NCI-H146 (cell line): ENCODE results near the gene OSBPL3.
"Not testable (repeated sequence)": the region's sequence is repeated elsewhere in the genome, so short reads cannot be mapped to it uniquely, and the experiment has no call there.

Experiments used
- DNase-seq: peaks from one replicate; lab custom pipeline; 2025; lab: John Stamatoyannopoulos, UW

Gene OSBPL3

DNA sequence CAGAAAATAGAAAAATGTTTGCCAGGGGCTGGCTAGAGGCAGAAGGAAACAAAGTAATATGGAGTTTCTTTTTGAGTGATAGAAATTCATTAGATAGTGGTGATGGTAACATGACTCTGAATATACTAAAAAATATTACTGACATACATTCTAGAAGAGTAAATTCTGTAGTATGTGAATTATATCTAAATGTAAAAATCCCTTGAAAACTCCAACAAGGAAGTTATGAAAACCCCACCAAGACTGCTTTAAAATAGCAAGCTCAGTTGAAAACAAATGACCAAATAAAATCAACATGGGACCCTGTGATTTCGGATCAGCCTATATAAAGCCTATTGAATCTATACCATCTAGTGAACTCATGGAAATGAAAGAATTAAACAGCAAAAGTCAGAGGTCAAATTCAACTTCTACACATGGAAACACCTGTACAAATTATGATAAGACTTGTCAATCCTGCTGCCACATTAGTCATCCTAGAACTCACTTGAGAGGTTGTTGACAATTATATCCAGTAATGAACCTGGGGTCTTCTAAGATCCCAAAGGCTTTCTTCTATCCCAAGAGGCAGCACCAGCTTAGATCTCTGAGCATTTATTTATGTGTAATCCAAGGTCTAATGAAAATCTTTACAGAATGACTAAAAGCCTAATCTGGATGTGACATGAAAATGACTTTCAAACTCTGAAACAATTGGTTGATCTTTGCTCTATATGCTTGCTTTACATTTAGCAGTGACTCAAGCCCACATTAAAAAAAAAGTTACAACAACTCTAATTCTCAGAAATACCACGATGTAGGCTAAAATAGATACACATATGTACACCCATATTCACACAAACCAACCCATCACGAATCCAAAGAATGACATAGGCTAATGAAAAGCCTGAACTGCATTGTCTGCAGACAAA, 59.3 kb downstream of the OSBPL3 start:
- DNase-seq, result no peak

DNA sequence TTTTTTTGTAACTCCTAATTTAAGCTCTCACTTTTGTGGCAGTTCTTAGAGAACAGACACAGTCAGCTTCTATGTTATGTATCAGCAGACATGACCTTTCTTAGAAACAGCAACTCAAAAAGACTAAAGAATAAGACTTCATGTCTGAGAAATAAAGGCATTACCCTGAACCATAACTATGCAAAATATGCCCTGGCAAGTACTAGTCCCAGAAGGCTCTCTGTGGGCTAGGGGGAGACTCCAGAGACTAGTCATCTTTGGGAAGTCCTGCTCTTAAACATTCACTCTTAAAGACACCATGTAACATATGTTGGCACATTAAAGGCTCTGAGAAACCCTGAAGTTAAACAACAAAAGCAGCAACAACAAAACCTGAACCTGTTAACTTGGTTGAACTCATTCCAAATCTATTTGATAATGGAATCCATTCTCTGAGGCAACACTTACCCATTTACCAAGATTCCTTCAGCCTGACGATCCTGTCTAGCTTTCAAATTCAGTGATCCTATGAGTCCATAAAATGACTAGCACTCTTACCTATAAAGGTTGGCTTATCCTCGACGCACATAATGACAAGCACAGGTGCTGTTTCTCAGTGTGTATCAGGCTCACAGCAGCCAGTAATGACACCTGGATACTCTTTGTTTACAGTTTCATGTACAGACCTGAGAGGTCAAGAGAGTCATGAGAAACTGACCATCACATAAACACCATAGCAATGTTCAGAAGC, 62.3 kb downstream of the OSBPL3 start:
- DNase-seq, result peak; percentile 55

DNA sequence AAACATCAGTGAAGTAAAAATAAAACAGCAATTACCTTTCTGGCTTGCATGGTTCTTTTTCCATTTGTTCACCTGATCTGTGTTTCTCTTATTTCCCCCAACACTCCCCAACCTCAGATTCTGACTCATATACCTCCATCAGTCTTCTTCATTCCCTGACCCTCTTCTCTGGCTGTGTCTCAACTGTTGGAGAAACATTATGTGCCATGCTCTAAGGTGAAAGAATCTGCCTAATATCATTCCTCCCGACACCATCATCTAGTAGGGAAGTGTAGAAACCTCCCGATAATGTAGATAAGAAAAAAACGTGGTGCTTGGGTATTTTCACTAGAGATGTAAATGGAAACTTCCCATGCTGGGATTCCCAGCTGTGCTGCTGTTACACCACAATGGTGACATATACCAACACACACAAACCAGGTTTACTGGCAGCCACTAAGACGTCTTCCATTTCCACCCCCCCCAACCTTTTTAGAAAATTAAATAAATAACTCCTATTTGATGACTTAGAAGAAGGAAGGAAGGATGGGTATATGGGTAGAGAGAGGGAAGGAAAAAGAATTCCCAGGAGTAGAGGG, 63.4 kb downstream of the OSBPL3 start:
- DNase-seq, result no peak

DNA sequence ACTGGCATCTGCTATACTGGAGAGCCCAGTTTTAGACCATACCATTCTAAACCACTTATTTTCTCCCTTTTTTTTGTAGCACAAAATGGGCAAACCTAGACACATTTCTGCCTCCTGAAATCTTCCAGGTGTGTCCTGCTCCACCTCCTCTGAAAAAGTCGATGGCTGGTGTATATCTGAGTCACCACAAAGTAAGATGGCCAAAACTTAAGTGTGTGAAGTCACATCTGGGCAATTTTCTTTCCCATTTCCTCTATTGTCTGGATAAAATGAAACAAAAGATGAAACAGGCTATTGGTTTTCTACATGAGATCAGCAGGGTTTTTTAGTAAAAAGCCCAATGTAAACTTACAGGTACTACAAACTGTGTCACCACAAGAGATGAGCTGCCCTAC, 65.5 kb downstream of the OSBPL3 start:
- no peak for DNase-seq

DNA sequence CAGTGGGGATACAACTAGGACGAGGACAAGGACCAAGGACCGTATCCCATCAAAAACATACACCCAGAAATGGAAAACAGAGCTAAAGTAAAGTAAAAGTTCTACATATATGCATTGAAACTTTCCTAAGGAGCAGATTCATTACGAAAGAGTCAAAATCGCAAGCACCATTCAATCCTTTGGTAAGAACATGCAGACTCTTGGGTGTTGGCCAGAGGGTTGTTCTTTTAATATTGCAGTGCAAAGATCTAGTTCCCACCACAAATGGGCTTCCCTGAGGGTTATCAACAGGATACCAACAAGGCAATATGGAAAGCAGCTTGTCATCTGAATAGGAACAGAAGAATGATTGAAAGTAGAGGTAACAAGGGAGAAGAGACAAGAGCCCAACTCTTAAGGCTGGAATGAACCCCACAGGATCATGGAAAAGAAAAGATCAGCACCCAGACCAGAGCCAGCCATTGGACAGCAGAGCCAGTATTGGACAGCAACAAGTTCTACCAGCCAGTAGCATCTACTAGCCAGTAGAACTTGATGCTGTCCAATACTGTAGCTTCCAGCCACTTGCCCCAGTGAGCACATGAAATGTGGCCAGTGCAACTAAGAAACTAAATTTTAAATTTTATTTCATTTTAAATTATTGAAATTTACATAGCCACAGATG, 66.0 kb downstream of the OSBPL3 start:
- no peak for DNase-seq

DNA sequence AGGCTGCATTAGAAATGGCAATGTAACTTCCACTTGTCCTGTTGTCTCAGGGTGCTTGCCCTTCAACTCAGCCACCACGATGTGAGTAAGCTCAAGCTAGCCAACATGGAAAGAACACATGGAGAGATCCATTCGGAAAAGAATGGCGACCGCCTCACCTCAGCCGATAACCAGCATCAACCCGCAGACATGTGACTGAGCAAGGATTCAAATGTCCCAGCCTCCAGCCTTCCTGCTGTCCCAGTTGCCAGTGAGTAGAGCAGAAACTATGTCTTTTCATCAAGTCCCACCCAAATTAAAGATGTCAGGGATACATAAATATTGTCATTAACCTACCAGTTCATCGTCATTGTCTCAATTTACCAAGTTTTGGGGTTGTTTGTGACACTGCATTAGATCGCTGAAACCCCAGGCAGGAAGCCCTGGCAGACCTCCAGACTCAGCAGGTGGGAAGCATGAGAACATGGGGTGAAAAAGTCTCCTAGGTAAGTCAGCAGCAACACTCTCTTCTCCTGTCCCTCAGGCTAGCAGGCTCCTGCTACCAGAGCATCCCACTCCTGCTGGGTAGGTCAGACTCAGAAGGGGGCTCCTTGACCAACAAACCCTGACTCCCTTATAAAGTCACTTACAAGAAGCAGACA, 67.0 kb downstream of the OSBPL3 start:
- DNase-seq, result peak; percentile 23

DNA sequence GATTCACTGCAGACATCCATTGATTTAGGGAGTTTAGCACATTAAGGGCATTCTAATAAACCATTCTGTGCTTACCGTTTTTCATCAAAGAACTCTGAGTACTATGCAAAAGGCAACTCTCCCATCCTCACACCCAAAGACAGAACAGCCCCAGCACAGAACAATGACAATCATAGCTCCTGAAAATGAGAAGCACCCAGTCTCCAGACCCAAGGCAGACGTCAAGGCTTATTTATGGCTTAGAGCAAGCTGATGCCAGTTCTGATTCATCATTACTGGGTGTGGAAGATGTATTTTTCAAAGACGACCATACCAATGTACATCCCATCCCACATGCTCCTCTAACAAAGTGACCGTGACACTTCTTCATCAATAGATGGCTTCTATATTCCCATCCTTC, 67.6 kb downstream of the OSBPL3 start:
- no peak for DNase-seq

DNA sequence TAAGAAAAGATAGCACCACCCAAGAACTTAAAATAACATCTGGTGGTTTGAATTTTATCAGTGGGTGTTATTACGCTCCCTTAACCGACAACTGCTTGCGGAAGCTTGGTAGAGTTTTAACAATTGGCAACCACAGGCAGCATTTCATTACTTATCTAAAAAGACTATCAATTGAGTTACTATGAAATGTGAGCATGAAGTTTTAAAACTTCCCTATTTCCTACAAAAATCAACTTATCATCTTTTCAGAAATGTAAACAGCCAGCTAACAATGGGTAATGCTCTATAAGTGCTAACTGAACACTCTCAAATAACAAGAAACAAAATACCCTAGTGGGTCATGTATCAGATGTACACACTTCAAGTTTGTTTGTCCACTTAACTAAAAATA, 68.8 kb downstream of the OSBPL3 start:
- DNase-seq, result no peak

DNA sequence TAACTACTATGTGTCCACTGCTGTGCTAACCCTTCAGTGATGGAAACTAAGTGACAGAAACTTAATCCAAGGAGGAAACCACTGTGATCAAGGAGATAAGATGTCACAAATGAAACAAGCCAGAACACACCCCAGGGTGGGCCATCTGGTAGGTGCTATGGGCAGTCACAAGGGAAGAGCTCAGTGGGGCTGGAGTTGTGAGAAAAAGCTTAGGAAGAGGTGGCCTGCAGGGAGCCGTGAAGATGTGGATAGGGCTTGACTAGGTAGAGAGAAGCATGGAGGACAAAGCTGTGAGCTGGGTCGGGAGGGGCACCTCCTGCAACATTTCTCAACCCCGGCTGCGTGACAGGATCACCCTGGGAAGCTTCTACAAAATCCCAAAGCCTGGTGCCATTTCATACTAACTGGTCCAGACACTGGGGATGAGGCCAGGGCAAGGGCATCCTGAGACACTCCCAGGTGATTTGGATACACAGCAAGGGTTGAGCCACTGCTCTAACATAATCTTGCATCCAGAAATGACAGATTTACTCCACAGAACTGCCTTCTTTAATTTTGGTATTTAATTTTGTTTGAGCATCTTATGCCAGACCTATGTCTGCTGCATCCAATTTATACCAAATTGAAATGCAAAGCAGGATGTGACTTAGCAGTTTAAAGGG, 69.3 kb downstream of the OSBPL3 start:
- DNase-seq, result no peak

DNA sequence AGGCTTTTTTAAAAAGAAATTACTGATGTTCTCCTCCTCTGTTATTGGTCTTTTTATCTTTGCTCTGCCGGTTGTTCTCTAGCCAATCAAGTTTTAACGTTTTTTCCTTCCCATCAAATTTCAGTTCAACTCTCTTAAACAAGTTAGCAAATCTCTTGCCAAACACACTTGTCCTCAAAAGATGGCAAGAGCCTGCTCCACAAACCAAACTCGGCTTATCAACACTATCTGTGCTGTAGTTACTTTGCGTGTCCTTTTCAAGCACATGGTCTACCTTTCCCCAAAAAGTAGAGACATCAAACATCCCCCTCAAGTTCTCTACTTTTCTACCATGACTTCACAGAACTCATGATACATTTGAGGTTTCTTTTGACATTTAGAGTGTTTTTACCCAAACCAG, 71.3 kb downstream of the OSBPL3 start:
- no peak for DNase-seq

DNA sequence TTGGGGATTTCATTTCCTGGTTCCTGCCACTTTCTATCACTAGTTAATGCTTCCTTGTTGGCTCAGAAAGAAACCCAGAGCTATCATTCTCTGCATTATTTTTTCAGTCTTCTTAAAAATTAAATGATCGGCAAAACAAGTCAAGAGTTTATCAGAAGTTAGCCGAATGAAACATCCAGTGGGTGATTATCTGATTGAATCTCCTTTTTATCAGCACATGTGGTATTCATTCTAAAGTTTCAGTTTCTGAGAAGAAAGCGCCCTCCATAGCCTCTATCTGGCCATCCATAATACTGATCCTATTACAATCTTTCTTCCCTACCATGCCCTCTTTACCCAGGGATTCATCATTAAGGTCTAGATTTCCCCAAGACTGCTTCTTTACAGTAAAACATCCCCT, 71.8 kb downstream of the OSBPL3 start:
- DNase-seq, result no peak

DNA sequence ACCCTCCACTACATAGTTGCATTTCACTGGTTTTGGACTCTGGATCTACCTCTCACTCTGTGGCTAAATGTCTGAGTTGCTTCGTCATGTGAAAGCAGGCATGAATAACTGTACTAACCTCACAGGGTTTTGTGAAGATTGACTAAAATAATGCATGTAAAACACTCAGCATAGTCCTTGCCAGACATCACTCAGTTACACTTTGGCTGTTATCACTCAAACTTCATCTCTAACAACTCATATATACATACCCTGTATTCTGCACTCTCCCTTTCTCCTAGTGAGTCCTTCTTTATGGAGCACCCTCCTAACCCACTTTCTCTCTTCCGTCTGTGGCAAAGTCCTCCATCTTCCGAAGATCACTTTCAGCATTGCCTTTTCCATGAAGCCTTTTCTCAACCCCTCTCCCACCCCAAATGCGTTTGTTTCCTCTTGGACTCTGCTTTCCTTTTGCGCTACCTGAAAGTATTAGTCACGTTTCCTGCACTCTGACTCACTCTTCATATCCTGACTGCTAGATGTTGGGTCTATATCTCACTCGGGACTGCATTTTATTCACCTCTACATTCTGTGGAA, 72.6 kb downstream of the OSBPL3 start:
- no peak for DNase-seq

DNA sequence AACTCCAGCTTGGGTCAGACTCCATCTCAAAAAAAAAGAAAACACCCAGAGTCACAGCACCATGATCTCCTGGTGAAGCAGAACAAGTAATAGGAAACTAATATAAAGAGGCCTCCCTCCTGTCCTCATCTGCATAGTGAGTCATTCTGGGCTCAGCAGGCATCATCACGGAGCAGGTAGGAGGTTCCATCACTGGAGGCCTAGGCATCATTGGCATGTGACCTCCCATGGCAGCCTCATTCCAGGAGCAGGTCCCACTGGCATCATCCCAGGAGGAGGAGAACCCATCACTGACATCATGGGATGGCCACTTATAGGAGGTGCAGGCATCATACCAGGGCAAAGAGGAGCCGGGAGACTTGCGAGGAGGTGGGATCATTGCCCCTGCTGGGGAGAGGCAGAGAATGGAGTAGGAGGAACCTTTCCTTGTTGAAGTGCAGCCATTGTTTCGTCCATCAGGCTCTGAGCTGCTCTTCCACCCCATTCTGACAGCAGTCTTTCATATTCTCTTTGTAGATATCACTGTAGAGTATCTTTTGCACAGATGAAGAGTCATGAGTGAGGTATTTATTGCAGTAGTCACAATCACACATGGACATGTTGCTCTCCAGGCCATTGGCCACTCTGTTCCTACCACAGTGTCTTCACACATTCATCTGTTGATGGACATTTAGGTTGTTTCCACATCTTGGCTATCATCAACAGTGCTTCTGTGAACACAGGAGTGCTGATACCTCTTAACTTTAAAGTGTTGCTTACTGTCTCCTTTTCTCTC, 73.8 kb downstream of the OSBPL3 start:
- DNase-seq, result no peak

DNA sequence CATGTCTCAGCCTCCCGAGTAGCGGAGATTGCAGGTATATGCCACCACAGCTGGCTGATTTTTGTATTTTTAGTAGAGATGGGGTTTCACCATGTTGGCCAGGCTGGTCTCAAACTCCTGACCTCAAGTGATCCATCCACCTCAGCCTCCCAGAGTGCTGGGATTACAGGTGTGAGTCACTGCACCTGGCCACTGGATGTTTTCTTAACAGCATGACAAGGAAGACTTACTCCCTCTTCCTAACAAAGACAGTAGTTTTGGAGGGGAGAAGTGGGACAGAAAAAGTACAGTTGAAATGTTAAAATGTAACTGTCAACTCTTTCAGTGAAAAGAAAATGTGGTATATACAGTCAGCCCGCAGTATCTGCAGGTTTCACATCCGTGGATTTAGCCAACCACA, 76.0 kb downstream of the OSBPL3 start:
- DNase-seq, result not testable (repeated sequence)

DNA sequence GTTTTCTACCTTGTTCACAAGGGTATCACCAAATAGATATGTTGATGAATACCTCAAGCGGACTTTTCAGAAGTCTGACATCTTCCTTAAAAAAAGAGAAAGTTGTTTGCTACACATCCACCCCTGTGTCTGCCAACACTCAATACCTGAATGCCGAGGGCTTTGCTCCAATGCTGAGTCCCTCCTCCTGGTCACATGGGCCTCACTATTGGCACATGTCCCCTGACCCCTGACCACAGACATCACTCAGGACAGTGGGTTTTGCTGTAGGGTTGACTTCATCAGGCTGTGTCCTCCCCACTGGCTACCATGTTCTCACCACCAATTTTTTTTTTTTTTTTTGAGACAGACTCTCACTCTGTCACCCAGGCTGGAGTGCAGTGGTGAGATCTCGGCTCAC, 76.4 kb downstream of the OSBPL3 start:
- DNase-seq, result no peak

DNA sequence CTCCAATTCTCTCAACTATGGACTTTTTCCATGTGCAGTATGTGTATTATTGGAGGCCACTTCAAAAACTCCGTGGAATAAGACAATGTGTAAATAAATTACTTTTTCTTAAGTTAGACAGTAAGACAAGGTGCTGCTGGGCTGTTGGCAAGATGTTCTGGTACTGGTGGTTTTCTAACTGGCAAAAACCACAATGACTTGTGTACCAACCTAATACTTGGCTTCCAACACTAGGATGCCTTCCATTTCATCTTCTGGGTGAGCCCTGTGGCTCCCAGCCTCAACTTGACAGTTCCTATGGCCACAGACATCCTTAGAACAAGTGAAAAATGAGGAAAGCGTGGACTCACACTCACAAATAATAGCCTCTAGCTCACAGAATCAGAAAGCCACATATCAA, 77.0 kb downstream of the OSBPL3 start:
- DNase-seq, result no peak

DNA sequence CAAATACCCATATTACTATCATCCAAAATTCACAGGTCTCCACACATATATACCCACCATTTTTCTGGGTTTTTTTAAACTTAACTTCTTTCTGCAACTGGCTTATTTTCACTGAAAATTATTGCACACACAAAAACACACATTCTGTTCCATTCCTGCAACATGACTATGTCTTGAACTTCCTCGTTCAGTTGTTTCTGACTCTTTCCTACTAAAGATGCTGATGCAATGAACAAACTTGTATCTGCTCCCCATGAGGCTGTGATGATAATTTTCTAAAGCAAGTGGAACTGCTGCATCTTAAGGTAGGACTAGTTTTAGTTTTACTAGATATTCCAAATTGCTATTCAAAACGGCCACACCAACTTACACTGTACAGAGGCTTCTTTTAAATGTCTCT, 77.7 kb downstream of the OSBPL3 start:
- no peak for DNase-seq

DNA sequence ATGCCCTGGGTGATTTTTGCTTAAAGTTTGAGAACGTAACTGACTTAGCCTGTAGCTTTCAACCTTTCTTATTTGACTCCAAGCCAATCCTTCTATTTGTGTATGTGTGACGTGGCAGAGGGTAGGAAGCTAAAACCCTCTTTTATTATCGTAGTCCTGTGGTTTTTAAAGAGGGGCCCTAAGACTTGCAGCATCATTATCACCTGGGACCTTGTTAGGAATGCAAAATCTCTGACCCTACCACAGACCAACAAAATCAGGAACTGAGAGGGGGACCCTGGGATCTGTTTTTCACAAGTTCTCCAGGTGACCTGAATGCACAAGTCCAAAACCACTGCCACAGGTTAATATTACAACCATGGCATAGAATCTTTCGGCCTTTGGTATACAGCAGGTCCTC, 80.1 kb downstream of the OSBPL3 start:
- DNase-seq, result no peak

DNA sequence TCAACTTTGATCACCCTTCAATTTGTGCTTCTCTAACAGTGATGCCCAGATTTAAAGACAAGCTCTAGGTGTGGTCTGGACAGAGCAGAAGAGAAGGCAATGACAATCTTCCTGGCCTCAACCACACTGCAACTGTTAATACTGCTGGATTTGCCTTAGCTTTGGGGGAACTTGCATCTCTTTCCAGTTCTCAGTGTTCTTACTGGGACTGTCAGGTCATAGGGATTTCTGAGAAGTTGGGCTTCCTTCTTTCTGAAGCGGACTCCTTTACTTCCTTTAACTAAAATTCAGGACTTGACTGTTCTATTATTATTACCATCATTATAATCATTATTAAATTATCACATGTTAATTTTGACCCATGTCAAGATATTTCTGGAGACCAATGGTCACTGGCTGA, 80.8 kb downstream of the OSBPL3 start:
- DNase-seq, result no peak

DNA sequence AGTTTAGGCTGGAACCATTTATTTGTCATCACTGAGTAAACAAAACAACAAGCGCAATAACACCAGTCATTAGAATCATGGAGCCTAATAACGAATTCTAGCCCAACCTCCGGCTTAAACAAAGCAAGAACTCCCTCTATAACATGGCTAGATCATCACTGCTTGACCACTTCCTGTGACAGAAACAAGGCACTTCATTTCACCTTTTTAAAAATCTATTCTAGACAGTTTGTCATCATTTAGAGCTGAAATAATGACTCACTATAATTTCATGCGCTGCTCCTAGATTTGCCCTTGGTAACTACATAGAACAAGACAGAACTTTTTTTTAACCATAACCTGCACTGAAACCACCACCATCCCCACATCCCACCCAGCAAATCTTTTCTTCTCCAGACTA, 81.3 kb downstream of the OSBPL3 start:
- DNase-seq, result no peak
